AG04450 (cell line): Measurements from ENCODE around the gene TLCD5. TPM values are rescaled to one million over a fixed set of nuclear protein-coding genes. Genes with fewer than 3 reads are reported as not detected.

Experiments
- CTCF ChIA-PET: fragments of 300-600, 350-600 bp; formaldehyde crosslinking; extraction: SDS; loops from one replicate; lab custom pipeline; 2022; ENCODE audit warnings: antibody characterized with exemption, inconsistent platforms; lab: Charles Lee
- POLR2A ChIA-PET: fragments of 350-600 bp; formaldehyde crosslinking; extraction: SDS; loops from one replicate; lab custom pipeline; 2021; ENCODE audit warnings: antibody characterized with exemption, inconsistent platforms; lab: Yijun Ruan, JAX
- DNase-seq: peaks from one replicate; pipeline ENCODE4 v3.0.0-alpha.2; 2011; ENCODE audit warnings: low read depth, low spot score
- H3K27ac ChIP-seq: one replicate; pipeline ENCODE4 v1.5.1; 2012; ENCODE audit warnings: low read depth, low read length, control low read depth
- H3K27me3 ChIP-seq: one replicate; pipeline ENCODE4 v1.6.0; 2012; ENCODE audit warnings: low read length; ENCODE audit not compliant: control insufficient read depth, insufficient read depth
- H3K4me3 ChIP-seq: 2 replicates; pipeline ENCODE4 v1.5.1; 2011; ENCODE audit warnings: mild to moderate bottlenecking, low read depth, low read length, control low read depth
- H3K9me3 ChIP-seq: 2 replicates; pipeline ENCODE4 v1.5.1; 2012; ENCODE audit warnings: low read length; ENCODE audit not compliant: control insufficient read depth, insufficient read depth
- polyA minus RNA-seq: library from RNA; depleted of rRNA, polyadenylated mRNA; stranded (reverse); fragments of >200 nt; gene quantifications from 2 replicates; pipeline ENCODE4 v1.2.3, GENCODE V29; 2011; rRNA and poly(A)+ RNA removed
- polyA plus RNA-seq: library from polyadenylated mRNA; depleted of rRNA; stranded (reverse); fragments of >200 nt; gene quantifications from 2 replicates; pipeline ENCODE4 v1.2.3, GENCODE V29; 2011; rRNA removed
- TF ChIP-seq, protein P1 (sequence below): IDR thresholded peaks from 2 replicates; pipeline ENCODE4 v1.5.1; 2011; ENCODE audit warnings: low read depth, low read length, control low read depth, inconsistent platforms

TLCD5 gene
- polyA plus RNA-seq = 13.6 and 14.9 TPM in 2 replicates
- 9.4 and 11.6 TPM in 2 replicates for polyA minus RNA-seq

DNA sequence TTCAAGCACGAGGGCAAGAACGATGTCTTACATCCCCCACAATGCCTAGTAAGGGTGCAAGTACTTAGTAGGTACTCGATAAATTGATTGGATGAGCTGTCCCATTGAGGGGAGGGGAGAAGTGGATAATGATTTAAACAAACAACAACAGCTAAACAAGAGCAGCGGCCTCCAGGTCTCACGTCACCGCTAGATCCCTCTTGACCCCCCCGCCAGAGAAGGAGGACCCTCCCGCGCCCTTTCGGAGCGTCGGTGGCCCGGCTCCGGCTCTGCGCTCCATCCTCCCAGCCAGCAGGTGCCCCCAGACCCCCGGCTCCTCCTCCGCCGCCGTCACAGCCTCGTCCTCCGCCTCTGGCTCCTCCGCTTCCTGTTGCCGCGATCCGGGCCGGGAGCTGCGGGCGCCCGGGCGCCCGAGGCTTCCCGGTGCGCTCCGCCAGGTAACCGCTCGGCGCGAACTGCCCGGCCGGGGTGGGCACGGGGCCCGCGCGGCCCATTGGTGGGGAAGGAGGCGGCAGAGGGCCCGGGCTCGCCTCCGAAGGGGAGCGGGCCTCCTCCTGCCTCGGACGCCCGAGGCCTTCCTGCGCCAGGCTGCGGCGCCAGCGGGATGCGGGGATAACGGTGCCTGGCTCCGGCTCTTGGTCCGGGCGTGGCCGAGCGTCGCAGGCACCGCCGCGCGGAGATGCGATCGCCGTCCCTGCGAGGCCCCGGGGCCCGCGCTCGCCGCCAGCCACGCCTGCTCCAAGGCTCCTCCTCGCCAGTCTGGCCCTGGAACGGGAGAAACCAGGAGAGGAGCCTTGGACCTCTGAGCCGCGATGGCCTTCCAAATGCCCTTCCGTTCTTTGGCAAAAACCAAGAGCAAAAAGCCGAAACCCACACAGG lies at the start of gene TLCD5:
TLCD5 (plus strand) TSS at position 368 of the 879 bp plus-strand sequence. CDS start 2,143 bp downstream, outside the sequence.
- TF ChIP-seq, protein P1, sequence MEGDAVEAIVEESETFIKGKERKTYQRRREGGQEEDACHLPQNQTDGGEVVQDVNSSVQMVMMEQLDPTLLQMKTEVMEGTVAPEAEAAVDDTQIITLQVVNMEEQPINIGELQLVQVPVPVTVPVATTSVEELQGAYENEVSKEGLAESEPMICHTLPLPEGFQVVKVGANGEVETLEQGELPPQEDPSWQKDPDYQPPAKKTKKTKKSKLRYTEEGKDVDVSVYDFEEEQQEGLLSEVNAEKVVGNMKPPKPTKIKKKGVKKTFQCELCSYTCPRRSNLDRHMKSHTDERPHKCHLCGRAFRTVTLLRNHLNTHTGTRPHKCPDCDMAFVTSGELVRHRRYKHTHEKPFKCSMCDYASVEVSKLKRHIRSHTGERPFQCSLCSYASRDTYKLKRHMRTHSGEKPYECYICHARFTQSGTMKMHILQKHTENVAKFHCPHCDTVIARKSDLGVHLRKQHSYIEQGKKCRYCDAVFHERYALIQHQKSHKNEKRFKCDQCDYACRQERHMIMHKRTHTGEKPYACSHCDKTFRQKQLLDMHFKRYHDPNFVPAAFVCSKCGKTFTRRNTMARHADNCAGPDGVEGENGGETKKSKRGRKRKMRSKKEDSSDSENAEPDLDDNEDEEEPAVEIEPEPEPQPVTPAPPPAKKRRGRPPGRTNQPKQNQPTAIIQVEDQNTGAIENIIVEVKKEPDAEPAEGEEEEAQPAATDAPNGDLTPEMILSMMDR = peak; percentile 15; the same call in 1 of the 2 replicates
- H3K9me3 ChIP-seq = no peaks in the 10 kb centered on the region
- ChIA-PET CTCF (interaction anchor here (0.7 to 2.7 kb wide), 3 partner anchors 10 to 870 kb away, joined by 3 to 23 read pairs (median 10); no protein-coding TSS in a partner anchor), POLR2A (interaction anchor here (0.6 to 0.8 kb wide), 2 partner anchors 11 to 110 kb away, joined by 3 to 7 read pairs; partner anchors contain the start of gene ARHGEF12)
- peak within 1 kb of the TSS; percentile 70 for H3K4me3 ChIP-seq
- no peaks in the 10 kb centered on the region for H3K27me3 ChIP-seq
- DNase-seq = no peak
- peak within 1 kb of the TSS; percentile 83 for H3K27ac ChIP-seq

DNA sequence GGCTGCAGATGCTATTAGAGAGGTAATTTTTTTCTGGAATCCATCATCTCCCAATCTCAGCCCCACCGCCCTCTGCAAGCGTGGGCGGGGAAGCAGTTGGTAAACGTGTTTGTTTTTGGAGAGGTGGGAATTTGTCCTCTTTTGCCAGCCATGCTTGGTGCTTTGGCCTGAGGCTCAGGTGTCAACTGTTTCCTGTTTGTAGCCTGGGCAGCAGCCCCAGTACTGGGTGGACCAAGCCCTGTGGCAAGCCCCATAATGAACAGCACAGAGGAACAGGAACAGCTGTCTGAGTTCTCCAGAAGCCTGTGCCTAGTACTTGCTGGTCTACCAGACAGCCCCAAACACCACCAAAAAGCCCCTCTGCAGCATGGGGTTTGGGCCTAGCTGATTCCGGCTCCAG lies 45.6 kb upstream of the TLCD5 start:
- Histone ChIP-seq H3K27ac (no peak overlapping the region), H3K4me3 (no peak overlapping the region), H3K9me3 (no peaks in the 10 kb centered on the region), H3K27me3 (peaks cover 30% of the 10 kb centered on the region)
- ChIA-PET POLR2A (no interaction called here), CTCF (interaction anchor here (2.3 kb wide), 1 partner anchor 20 kb away, joined by 8 read pairs; no protein-coding TSS in a partner anchor)
- no peak for DNase-seq
- TF ChIP-seq, protein P1 = no peak

DNA sequence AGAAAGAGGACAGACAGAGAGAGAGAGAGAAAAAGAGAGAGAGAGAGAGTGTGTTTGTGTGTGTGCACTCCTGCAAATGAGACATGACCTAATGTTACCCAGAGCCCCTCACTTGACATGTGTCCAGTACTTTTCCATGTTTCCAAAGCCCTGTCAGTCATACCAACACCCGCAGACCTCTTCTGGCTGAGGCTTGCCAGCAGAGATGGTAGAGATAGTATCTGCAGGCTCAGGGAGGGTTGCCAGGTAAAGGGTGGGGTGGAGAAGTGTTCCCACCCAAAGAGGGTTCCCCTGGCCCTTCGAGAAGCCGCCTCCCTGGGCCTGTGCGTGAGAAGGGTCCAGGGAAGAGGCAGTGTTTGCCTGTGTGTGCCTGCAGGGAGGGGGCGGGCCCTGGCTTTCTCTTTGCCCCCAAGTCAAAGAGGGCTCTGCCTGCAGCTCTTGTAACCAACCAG lies 44.5 kb upstream of the TLCD5 start:
- no peak overlapping the region for H3K4me3 ChIP-seq
- DNase-seq = no peak
- H3K27me3 ChIP-seq = peaks cover 28% of the 10 kb centered on the region
- H3K9me3 ChIP-seq = no peaks in the 10 kb centered on the region
- ChIA-PET POLR2A (no interaction called here), CTCF (interaction anchor here (1.5 to 2.3 kb wide), 2 partner anchors 19 to 23 kb away, joined by 4 to 8 read pairs; no protein-coding TSS in a partner anchor)
- TF ChIP-seq, protein P1 = no peak
- H3K27ac ChIP-seq = no peak overlapping the region

DNA sequence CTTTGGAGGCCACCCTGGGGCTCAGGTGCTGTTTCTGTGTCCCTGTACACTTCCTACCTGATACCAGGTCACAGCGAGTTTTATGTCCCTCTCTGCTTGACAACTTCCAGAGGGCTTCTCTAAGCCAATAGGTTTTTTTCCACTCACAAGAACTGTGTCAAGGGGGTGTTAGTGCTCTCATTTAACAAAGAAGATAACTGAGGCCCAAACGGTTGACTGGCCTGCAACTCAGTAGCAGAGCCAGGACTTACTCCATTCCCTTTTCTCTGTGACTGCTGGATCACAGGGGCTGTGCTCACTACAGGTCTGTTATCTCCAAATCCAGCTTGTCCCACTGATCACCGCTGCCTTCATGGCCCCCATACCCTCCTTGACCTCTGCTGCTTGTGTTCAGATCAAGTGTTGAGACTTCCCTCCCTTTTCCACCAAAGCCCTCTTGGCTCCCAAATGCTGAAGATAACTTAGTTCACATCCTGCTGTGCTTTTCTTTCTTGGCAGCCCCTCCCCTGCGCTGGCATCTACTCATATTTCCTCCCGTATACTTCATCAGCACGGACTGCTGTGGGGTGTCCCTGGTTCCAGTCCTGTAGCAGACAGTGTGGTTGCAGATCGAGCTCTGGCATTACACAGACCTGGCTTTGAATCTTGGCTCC lies 43.8 kb upstream of the TLCD5 start:
- no peak overlapping the region for H3K4me3 ChIP-seq
- DNase-seq = no peak
- H3K27ac ChIP-seq = no peak overlapping the region
- POLR2A ChIA-PET = interaction anchor here (0.6 kb wide), 1 partner anchor 1103 kb away, joined by 13 read pairs; no protein-coding TSS in a partner anchor
- TF ChIP-seq, protein P1 = no peak
- H3K27me3 ChIP-seq = peaks cover 28% of the 10 kb centered on the region
- H3K9me3 ChIP-seq = no peaks in the 10 kb centered on the region
- CTCF ChIA-PET = interaction anchor here (1.5 to 2.3 kb wide), 2 partner anchors 18 to 22 kb away, joined by 4 to 8 read pairs; no protein-coding TSS in a partner anchor
